Measurements from ENCODE around the gene SEZ6L2. TPM values are rescaled to one million over a fixed set of nuclear protein-coding genes. Genes with fewer than 3 reads are reported as not detected.

Gene SEZ6L2
- total RNA-seq, 1 experiment from 2014 or later, result 44.7 TPM

DNA sequence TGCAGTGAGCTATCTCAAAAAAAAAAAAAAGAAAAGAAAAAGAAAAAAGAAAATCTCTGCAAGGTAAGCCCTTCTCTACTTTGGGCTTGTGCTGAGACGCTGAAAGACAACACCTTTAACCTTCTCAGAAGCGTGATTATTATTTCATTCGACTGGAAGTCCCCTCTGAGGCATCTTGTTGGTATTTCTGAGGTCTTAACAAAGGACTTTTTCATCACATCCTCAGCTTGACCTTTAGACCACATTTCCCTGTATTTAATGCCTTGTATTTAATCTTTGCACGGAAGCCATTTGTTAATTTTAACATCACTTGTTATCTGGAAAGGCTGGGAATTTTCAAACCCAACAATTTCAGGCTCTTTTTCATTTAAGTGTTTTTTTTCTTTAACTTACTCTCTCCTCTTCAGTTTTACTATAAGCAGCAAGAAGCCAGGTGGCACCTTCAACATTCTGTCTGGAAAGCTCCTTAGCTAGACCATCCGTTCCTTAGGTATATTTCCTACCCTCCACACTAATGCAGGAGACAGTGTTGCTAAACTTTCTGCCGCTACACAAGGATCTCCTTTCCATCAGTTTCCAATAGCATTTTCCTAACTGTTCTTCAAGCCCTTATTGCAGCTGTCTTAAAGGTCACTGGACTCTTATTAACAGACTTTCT lies 16.4 kb upstream of the SEZ6L2 start:
- no peak overlapping the region for H3K27ac ChIP-seq (ENCODE audit: insufficient read length, low read depth, low read length)
- H2BK20ac ChIP-seq (ENCODE audit: low read depth, low read length, poor library complexity, severe bottlenecking), result no peak overlapping the region
- no peaks in the 10 kb centered on the region for H3K27me3 ChIP-seq (ENCODE audit: insufficient read depth, low read length)
- H3K4ac ChIP-seq (ENCODE audit: low read depth, low read length), result no peak overlapping the region
- no peaks in the 10 kb centered on the region for H3K27me3 Mint-ChIP-seq (ENCODE audit: low read depth)
- H4K91ac ChIP-seq (ENCODE audit: insufficient read length, low read depth, low read length), result no peak overlapping the region
- H3K14ac ChIP-seq (ENCODE audit: insufficient read depth, low read length), result no peak overlapping the region
- no peak overlapping the region for H2BK15ac ChIP-seq (ENCODE audit: low read depth, low read length)
- no peak overlapping the region for H3K4me2 ChIP-seq (ENCODE audit: insufficient read depth, insufficient read length, low read length)
- TF ChIP-seq, protein P1, sequence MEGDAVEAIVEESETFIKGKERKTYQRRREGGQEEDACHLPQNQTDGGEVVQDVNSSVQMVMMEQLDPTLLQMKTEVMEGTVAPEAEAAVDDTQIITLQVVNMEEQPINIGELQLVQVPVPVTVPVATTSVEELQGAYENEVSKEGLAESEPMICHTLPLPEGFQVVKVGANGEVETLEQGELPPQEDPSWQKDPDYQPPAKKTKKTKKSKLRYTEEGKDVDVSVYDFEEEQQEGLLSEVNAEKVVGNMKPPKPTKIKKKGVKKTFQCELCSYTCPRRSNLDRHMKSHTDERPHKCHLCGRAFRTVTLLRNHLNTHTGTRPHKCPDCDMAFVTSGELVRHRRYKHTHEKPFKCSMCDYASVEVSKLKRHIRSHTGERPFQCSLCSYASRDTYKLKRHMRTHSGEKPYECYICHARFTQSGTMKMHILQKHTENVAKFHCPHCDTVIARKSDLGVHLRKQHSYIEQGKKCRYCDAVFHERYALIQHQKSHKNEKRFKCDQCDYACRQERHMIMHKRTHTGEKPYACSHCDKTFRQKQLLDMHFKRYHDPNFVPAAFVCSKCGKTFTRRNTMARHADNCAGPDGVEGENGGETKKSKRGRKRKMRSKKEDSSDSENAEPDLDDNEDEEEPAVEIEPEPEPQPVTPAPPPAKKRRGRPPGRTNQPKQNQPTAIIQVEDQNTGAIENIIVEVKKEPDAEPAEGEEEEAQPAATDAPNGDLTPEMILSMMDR (conservative IDR thresholded peaks at IDR 0.05), result no peak
- H2BK120ac ChIP-seq (ENCODE audit: low read depth, low read length, poor library complexity, severe bottlenecking), result no peak overlapping the region
- no peaks in the 10 kb centered on the region; a peak in 1 of 5 replicates for H3K9me3 Mint-ChIP-seq
- no peaks in the 10 kb centered on the region for H4K20me1 ChIP-seq (ENCODE audit: control insufficient read depth, insufficient read depth, insufficient read length)
- H3K4me3 Mint-ChIP-seq, result no peak overlapping the region
- H3K23me2 ChIP-seq (ENCODE audit: insufficient read length, low read depth, low read length, poor library complexity, severe bottlenecking), result no peaks in the 10 kb centered on the region
- H3K79me1 ChIP-seq (ENCODE audit: insufficient read depth, low read depth, low read length, poor library complexity, severe bottlenecking), result no peaks in the 10 kb centered on the region
- WGBS (ENCODE audit: extremely low coverage, insufficient read length, low lambda C conversion rate), result no CpG with 5 or more reads among the region's 6 CpGs
- H3K27ac Mint-ChIP-seq, result no peak overlapping the region; a peak in 1 of 7 replicates
- H3K4me1 ChIP-seq (ENCODE audit: insufficient read depth, low read length), result no peaks in the 10 kb centered on the region
- H3K36me3 Mint-ChIP-seq (ENCODE audit: insufficient read depth in 1 of 3, low read depth in 3 of 3), result peaks cover 18 to 44% (median 33%) of the 10 kb centered on the region in 3 experiments
- H3K23ac ChIP-seq (ENCODE audit: insufficient read length, low read depth, low read length), result no peak overlapping the region
- H4K8ac ChIP-seq (replicated peaks; ENCODE audit: insufficient read length, low read depth, low read length), result no peak overlapping the region
- H2BK12ac ChIP-seq (ENCODE audit: insufficient read length, low read depth, low read length), result no peak overlapping the region
- H2AK5ac ChIP-seq (ENCODE audit: insufficient read length, low read length), result no peak overlapping the region
- no peak overlapping the region for H2BK5ac ChIP-seq (ENCODE audit: insufficient read length, low read length)
- H4K5ac ChIP-seq (ENCODE audit: insufficient read length, low read depth, low read length), result no peak overlapping the region
- H3K56ac ChIP-seq (ENCODE audit: insufficient read length, low read depth, low read length), result no peak overlapping the region
- H3K79me2 ChIP-seq (ENCODE audit: insufficient read depth, low read length), result no peaks in the 10 kb centered on the region
- DNase-seq, result no peak
- no peaks in the 10 kb centered on the region for H3K9me3 ChIP-seq (ENCODE audit: control insufficient read depth, low read depth, low read length)
- H2AFZ ChIP-seq (ENCODE audit: low read length), result no peak overlapping the region
- H3T11ph ChIP-seq (ENCODE audit: low read length), result no peak overlapping the region
- no peak overlapping the region for H3K18ac ChIP-seq (ENCODE audit: insufficient read length, low read depth, low read length)
- H3K4me1 Mint-ChIP-seq, result peaks cover 3 to 8% of the 10 kb centered on the region in 2 experiments
- no peak overlapping the region for H3K9ac ChIP-seq (ENCODE audit: extremely low read depth, insufficient read length, low read length)

Measured in H9 (cell line).